Keratinocyte (primary cell): ENCODE data around the gene RIMS4. TPM values are rescaled to one million over a fixed set of nuclear protein-coding genes. Genes with fewer than 3 reads are reported as not detected.

Source experiments
- DNase-seq: peaks from one replicate; pipeline ENCODE4 v3.0.0-alpha.2; 2011; ENCODE audit warnings: low read depth, missing footprints, low spot score
- FAIRE-seq: peaks from 2 replicates; lab custom pipeline; 2011; peaks lifted over from hg19 to GRCh38; lab: Jason Lieb, UNC
- H2AFZ ChIP-seq: 2 replicates; pipeline ENCODE4 v1.6.0; 2012; ENCODE audit warnings: low read length, control low read depth, inconsistent platforms; ENCODE audit not compliant: control insufficient read depth
- H3K27ac ChIP-seq: 2 replicates; pipeline ENCODE4 v1.5.1; 2011; ENCODE audit warnings: low read length; ENCODE audit not compliant: control insufficient read depth, insufficient read depth
- H3K27me3 ChIP-seq: 3 replicates; pipeline ENCODE4 v1.6.0; 2011; ENCODE audit warnings: low read length; ENCODE audit not compliant: control insufficient read depth, insufficient read depth; ENCODE audit errors: extremely low read depth
- H3K36me3 ChIP-seq, 2 experiments: 2 replicates in 1 of 2; 3 replicates in 1 of 2; pipeline ENCODE4 v1.5.1; 2011; ENCODE audit warnings: low read length in 2 of 2, mild to moderate bottlenecking in 1 of 2; ENCODE audit not compliant: control insufficient read depth in 2 of 2, insufficient read depth in 2 of 2; ENCODE audit errors: extremely low read depth in 1 of 2
- H3K4me1 ChIP-seq: 3 replicates; pipeline ENCODE4 v1.5.1; 2011; ENCODE audit warnings: low read length; ENCODE audit not compliant: control insufficient read depth, insufficient read depth; ENCODE audit errors: extremely low read depth
- H3K4me2 ChIP-seq: 3 replicates; pipeline ENCODE4 v1.6.0; 2011; ENCODE audit warnings: low read depth, low read length; ENCODE audit not compliant: control insufficient read depth, insufficient read depth; ENCODE audit errors: extremely low read depth
- H3K4me3 ChIP-seq, 3 experiments: fragments of 200-600 bp in 1 of 3; sonication (generic) in 1 of 3; 2 replicates in 2 of 3; 3 replicates in 1 of 3; pipeline ENCODE4 v1.5.1; 2011 to 2016; ENCODE audit warnings: low read length in 3 of 3, mild to moderate bottlenecking in 3 of 3, control low read depth in 2 of 3, inconsistent platforms in 1 of 3, low read depth in 1 of 3, mixed read lengths in 1 of 3, mixed run types in 1 of 3, moderate library complexity in 1 of 3; ENCODE audit not compliant: control insufficient read depth in 2 of 3, insufficient read depth in 2 of 3; ENCODE audit errors: extremely low read depth in 1 of 3
- H3K79me2 ChIP-seq: 2 replicates; pipeline ENCODE4 v1.6.0; 2012; ENCODE audit warnings: low read length; ENCODE audit not compliant: control insufficient read depth, insufficient read depth
- H3K9ac ChIP-seq: 3 replicates; pipeline ENCODE4 v1.6.0; 2011; ENCODE audit warnings: low read length; ENCODE audit not compliant: control insufficient read depth, insufficient read depth; ENCODE audit errors: extremely low read depth
- H3K9me1 ChIP-seq: 3 replicates; pipeline ENCODE4 v1.6.0; 2011; ENCODE audit warnings: low read length; ENCODE audit not compliant: control insufficient read depth, insufficient read depth; ENCODE audit errors: extremely low read depth
- H3K9me3 ChIP-seq: 2 replicates; pipeline ENCODE4 v1.5.1; 2012; ENCODE audit warnings: low read depth, low read length; ENCODE audit not compliant: control insufficient read depth
- H4K20me1 ChIP-seq: 3 replicates; pipeline ENCODE4 v1.6.0; 2011; ENCODE audit warnings: low read length; ENCODE audit not compliant: control insufficient read depth, insufficient read depth; ENCODE audit errors: extremely low read depth
- EZH2 ChIP-seq: IDR thresholded peaks from one replicate; pipeline ENCODE4 v1.6.1; 2012; ENCODE audit warnings: inconsistent platforms, mild to moderate bottlenecking, low read length, moderate library complexity
- dilution Hi-C: fragments of 300-500 bp; cut with MboI; formaldehyde crosslinking; loops from one replicate; pipeline ENCODE4 v1.7.0; 2020; ENCODE audit warnings: low sequenced_read_pairs; ENCODE audit not compliant: extremely low pct_ligation_motif_present
- polyA plus RNA-seq, 5 experiments: library from polyadenylated mRNA; depleted of rRNA in 3 of 5; stranded (reverse) in 3 of 5; stranded (forward) in 1 of 5; unstranded in 1 of 5; fragments of >200 nt; gene quantifications; 1 replicate in 1 of 5; 2 replicates in 3 of 5; 3 replicates in 1 of 5; pipeline versions ENCODE4 v1.2.1 to v1.2.3, GENCODE V29; 2011 to 2012; ENCODE audit warnings: missing spikeins in 2 of 5, low read depth in 1 of 5, low replicate concordance in 1 of 5
- TF ChIP-seq, protein P1 (sequence below), 3 experiments: IDR thresholded peaks in 1 of 3; conservative IDR thresholded peaks in 1 of 3; optimal IDR thresholded peaks in 1 of 3; 2 replicates in 2 of 3; 3 replicates in 1 of 3; pipeline versions ENCODE3 to v1.5.1; 2011; ENCODE audit warnings: low read length in 3 of 3, mild to moderate bottlenecking in 3 of 3, moderate library complexity in 2 of 3, control low read depth in 1 of 3, inconsistent platforms in 1 of 3; ENCODE audit not compliant: insufficient read depth in 2 of 3; ENCODE audit errors: extremely low read depth in 1 of 3

Gene RIMS4
- polyA plus RNA-seq, 1 donor (not counting 4 experiments of a cell fraction or from before 2014, with no cell fraction given) = not detected

DNA sequence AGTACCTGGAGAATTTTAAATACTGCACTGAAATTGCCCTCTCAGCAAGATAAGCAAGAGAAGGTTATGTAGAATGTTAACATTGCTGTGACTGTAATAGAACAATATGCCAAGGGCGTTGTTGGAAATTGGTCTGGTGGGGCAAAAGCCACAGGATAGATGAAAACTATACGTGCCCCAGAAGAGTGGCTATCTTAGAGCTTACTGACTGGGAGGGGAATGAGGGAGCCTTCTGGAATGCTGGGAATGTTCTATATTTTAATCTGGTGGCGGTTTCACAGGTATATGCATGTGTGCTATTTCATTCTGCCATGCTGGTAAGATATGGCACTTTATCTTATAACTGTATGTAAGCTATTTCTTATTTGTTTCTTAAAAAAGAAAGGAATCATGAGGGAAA is 39.9 kb upstream of the RIMS4 start:
- no peak overlapping the region for H3K4me2 ChIP-seq
- FAIRE-seq (no peak), DNase-seq (no peak)
- no peak overlapping the region for H3K4me3 ChIP-seq
- H2AFZ ChIP-seq = no peak overlapping the region
- H3K36me3 ChIP-seq = no peaks in the 10 kb centered on the region
- H3K9me3 ChIP-seq = no peaks in the 10 kb centered on the region
- H3K9ac ChIP-seq = no peak overlapping the region
- H3K27ac ChIP-seq = no peak overlapping the region
- H3K4me1 ChIP-seq = no peaks in the 10 kb centered on the region
- H4K20me1 ChIP-seq = no peaks in the 10 kb centered on the region
- no peaks in the 10 kb centered on the region for H3K9me1 ChIP-seq
- H3K79me2 ChIP-seq = no peaks in the 10 kb centered on the region
- TF ChIP-seq, protein P1, sequence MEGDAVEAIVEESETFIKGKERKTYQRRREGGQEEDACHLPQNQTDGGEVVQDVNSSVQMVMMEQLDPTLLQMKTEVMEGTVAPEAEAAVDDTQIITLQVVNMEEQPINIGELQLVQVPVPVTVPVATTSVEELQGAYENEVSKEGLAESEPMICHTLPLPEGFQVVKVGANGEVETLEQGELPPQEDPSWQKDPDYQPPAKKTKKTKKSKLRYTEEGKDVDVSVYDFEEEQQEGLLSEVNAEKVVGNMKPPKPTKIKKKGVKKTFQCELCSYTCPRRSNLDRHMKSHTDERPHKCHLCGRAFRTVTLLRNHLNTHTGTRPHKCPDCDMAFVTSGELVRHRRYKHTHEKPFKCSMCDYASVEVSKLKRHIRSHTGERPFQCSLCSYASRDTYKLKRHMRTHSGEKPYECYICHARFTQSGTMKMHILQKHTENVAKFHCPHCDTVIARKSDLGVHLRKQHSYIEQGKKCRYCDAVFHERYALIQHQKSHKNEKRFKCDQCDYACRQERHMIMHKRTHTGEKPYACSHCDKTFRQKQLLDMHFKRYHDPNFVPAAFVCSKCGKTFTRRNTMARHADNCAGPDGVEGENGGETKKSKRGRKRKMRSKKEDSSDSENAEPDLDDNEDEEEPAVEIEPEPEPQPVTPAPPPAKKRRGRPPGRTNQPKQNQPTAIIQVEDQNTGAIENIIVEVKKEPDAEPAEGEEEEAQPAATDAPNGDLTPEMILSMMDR (optimal IDR thresholded peaks at IDR 0.05 in 1 of 3, IDR thresholded peaks at IDR 0.05 in 1 of 3, conservative IDR thresholded peaks at IDR 0.05 in 1 of 3; ENCODE audit: extremely low read depth in 1 of 3, insufficient read depth in 2 of 3, low read length in 3 of 3) = no peak
- TF ChIP-seq EZH2 = no peak
- dilution Hi-C loops = loop anchor here (25.0 kb wide), 1 partner anchor 88 kb away; no protein-coding TSS in a partner anchor
- H3K27me3 ChIP-seq = no peaks in the 10 kb centered on the region

DNA sequence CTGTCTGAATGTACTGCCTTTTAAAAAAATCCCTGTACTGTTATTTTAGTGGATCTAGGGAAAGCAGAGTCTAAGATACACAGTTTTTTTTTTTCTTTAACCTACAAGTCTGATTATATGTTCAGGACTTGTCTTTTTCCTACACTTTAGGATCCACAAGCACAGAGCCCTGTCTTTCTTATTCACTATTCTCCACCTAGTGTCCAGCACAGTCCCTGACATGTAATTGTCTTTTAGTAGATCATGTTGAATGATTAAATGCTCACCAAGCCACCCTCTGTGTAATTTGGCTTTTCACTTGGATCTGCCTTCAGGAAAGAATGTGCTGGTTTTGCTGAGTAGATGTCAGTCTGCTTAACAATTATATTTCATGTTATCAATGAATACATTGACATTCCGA is 39.4 kb upstream of the RIMS4 start:
- no peaks in the 10 kb centered on the region for H3K27me3 ChIP-seq
- H4K20me1 ChIP-seq = no peaks in the 10 kb centered on the region
- TF ChIP-seq, protein P1 (optimal IDR thresholded peaks at IDR 0.05 in 1 of 3, IDR thresholded peaks at IDR 0.05 in 1 of 3, conservative IDR thresholded peaks at IDR 0.05 in 1 of 3; ENCODE audit: extremely low read depth in 1 of 3, insufficient read depth in 2 of 3, low read length in 3 of 3) = peak in 1 of 3 experiments; percentile 20
- TF ChIP-seq EZH2 = no peak
- DNase-seq (no peak), FAIRE-seq (no peak)
- no peaks in the 10 kb centered on the region for H3K9me1 ChIP-seq
- no peaks in the 10 kb centered on the region for H3K4me1 ChIP-seq
- H3K9ac ChIP-seq = no peak overlapping the region
- no peak overlapping the region for H3K4me3 ChIP-seq
- no peaks in the 10 kb centered on the region for H3K9me3 ChIP-seq
- dilution Hi-C loops = loop anchor here (25.0 kb wide), 1 partner anchor 87 kb away; no protein-coding TSS in a partner anchor
- H3K27ac ChIP-seq = no peak overlapping the region
- no peaks in the 10 kb centered on the region for H3K79me2 ChIP-seq
- no peak overlapping the region for H3K4me2 ChIP-seq
- no peak overlapping the region for H2AFZ ChIP-seq
- no peaks in the 10 kb centered on the region for H3K36me3 ChIP-seq
